HG02938 (cell line): ENCODE results near the gene STARD3.

Source experiments
- ATAC-seq: cut with Tn5 transposase; IDR thresholded peaks from one replicate; pipeline ENCODE4 v1.9.1; 2021; ENCODE audit warnings: mild to moderate bottlenecking, moderate library complexity; ENCODE audit not compliant: unreplicated experiment

STARD3 gene

GRCh38 chr17:39603304-39604016 lies 33.5 kb upstream of the STARD3 start:
- no peak for ATAC-seq

GRCh38 chr17:39604911-39605491 lies 31.9 kb upstream of the STARD3 start:
- ATAC-seq, result no peak

GRCh38 chr17:39605492-39606433 lies 31.2 kb upstream of the STARD3 start:
- no peak for ATAC-seq

- no peak for ATAC-seq
Measured at GRCh38 chr17:39606434-39607056, 30.4 kb upstream of the STARD3 start.

GRCh38 chr17:39607057-39607850 lies 29.7 kb upstream of the STARD3 start:
- ATAC-seq, result no peak

GRCh38 chr17:39607851-39608130 lies 29.2 kb upstream of the STARD3 start, which contains the start of gene NEUROD2:
Gene NEUROD2 (minus strand): TSS chr17:39607920. CDS start chr17:39606599, 1,321 bp downstream.
- no peak for ATAC-seq

GRCh38 chr17:39608142-39608981 lies 28.6 kb upstream of the STARD3 start:
- ATAC-seq, result no peak

GRCh38 chr17:39609416-39610025 lies 27.4 kb upstream of the STARD3 start:
- ATAC-seq, result no peak

GRCh38 chr17:39611401-39612112 lies 25.4 kb upstream of the STARD3 start:
- ATAC-seq, result no peak

- no peak for ATAC-seq
Measured at GRCh38 chr17:39612291-39612894, 24.6 kb upstream of the STARD3 start.

GRCh38 chr17:39612935-39613464 lies 23.9 kb upstream of the STARD3 start:
- no peak for ATAC-seq

GRCh38 chr17:39614545-39615157 lies 22.3 kb upstream of the STARD3 start:
- no peak for ATAC-seq

GRCh38 chr17:39615434-39615833 lies 21.5 kb upstream of the STARD3 start:
- ATAC-seq, result no peak

GRCh38 chr17:39617100-39617445 lies 19.9 kb upstream of the STARD3 start:
- ATAC-seq, result no peak

- ATAC-seq, result no peak
Measured at GRCh38 chr17:39617446-39618245, 19.3 kb upstream of the STARD3 start.

GRCh38 chr17:39618246-39618913 lies 18.6 kb upstream of the STARD3 start:
- ATAC-seq, result no peak
